K562 (cell line): Measurements from ENCODE around the gene QRFPR. TPM values are rescaled to one million over a fixed set of nuclear protein-coding genes. Genes with fewer than 3 reads are reported as not detected.

Source experiments
- ATAC-seq: fragments of 200-7000 bp; cut with Tn5 transposase; 3 replicates; pipeline ENCODE4 v1.9.1; 2020; ENCODE audit warnings: moderate library complexity
- BruUV-seq: library from RNA; stranded (reverse); fragments of 400-500 nt; replicated peaks from 2 replicates; lab custom pipeline; 2021; lab: Mats Ljungman, UMichigan
- CTCF ChIA-PET: fragments of 300-600 bp; formaldehyde crosslinking; extraction: SDS; loops from one replicate; lab custom pipeline; 2021; ENCODE audit warnings: low intra/inter-chr PET ratio; lab: Yijun Ruan, JAX
- POLR2A ChIA-PET: fragments of 300-600, 350-650 bp; sonication (Branson Sonifier 250); formaldehyde crosslinking; extraction: SDS; loops from one replicate; lab custom pipeline; 2021; ENCODE audit warnings: antibody characterized with exemption, inconsistent platforms; lab: Yijun Ruan, JAX
- DNase-seq, 4 experiments: peaks; one replicate each; pipeline versions ENCODE4 v3.0.0 to v3.0.0-alpha.2; 2011 to 2018; ENCODE audit warnings: low spot score in 3 of 4, mixed read lengths in 3 of 4; ENCODE audit errors: extremely low read depth in 1 of 4
- FAIRE-seq: peaks from 2 replicates; lab custom pipeline; 2011; peaks lifted over from hg19 to GRCh38; lab: Jason Lieb, UNC
- H2AFZ ChIP-seq: 2 replicates; pipeline ENCODE4 v1.6.0; 2011; ENCODE audit warnings: low read depth, low read length, control low read depth, inconsistent platforms
- H3K27ac ChIP-seq: fragments of 200-600 bp; 3 replicates; pipeline ENCODE4 v1.8.0; 2011; ENCODE audit warnings: low read depth, mild to moderate bottlenecking, control low read depth, inconsistent platforms, low read length, moderate library complexity, mixed read lengths; ENCODE audit errors: extremely low read depth
- H3K27me3 ChIP-seq, 2 experiments: fragments of 300-600 bp in 1 of 2; 2 replicates in 1 of 2; 3 replicates in 1 of 2; pipeline versions ENCODE4 v1.6.0 to v1.8.0; 2011; ENCODE audit warnings: inconsistent platforms in 2 of 2, low read length in 2 of 2, mild to moderate bottlenecking in 1 of 2, mixed read lengths in 1 of 2, moderate library complexity in 1 of 2; ENCODE audit not compliant: control insufficient read depth in 2 of 2, insufficient read depth in 2 of 2
- H3K36me3 ChIP-seq: fragments of 300-600 bp; 3 replicates; pipeline ENCODE4 v1.8.0; 2011; ENCODE audit warnings: mild to moderate bottlenecking, low read length, inconsistent platforms; ENCODE audit not compliant: control insufficient read depth, insufficient read depth
- H3K4me1 ChIP-seq, 2 experiments: fragments of 200-600 bp in 1 of 2; replicated peaks in 1 of 2; 2 replicates in 1 of 2; 3 replicates in 1 of 2; pipeline versions ENCODE4 v1.5.1 to v1.8.0; 2011; ENCODE audit warnings: inconsistent platforms in 2 of 2, low read length in 2 of 2, mild to moderate bottlenecking in 1 of 2, mixed read lengths in 1 of 2, moderate library complexity in 1 of 2; ENCODE audit not compliant: control insufficient read depth in 2 of 2, insufficient read depth in 2 of 2
- H3K4me2 ChIP-seq: 2 replicates; pipeline ENCODE4 v1.6.1; 2011; ENCODE audit warnings: low read length, control low read depth, inconsistent platforms, mixed read lengths; ENCODE audit not compliant: insufficient read depth
- H3K4me3 ChIP-seq: fragments of 200-600 bp; sonication (generic), shearing (Covaris generic); 2 replicates; pipeline ENCODE4 v1.5.1; 2016; ENCODE audit warnings: control low read depth, inconsistent platforms
- H3K79me2 ChIP-seq: fragments of 200-600 bp; 3 replicates; pipeline ENCODE4 v1.8.0; 2011; ENCODE audit warnings: low read length, inconsistent platforms; ENCODE audit not compliant: control insufficient read depth, insufficient read depth
- H3K9ac ChIP-seq, 2 experiments: 2 replicates each; pipeline versions ENCODE4 v1.6.0 to v1.6.1; 2011; ENCODE audit warnings: low read depth in 2 of 2, low read length in 2 of 2, control low read depth in 1 of 2, inconsistent platforms in 1 of 2, mild to moderate bottlenecking in 1 of 2, mixed read lengths in 1 of 2; ENCODE audit not compliant: insufficient read depth in 1 of 2
- H3K9me1 ChIP-seq: one replicate; pipeline ENCODE4 v1.6.0; 2011; ENCODE audit warnings: inconsistent platforms, mild to moderate bottlenecking, low read length, moderate library complexity; ENCODE audit not compliant: control insufficient read depth, insufficient read depth
- H3K9me3 ChIP-seq: replicated peaks from 2 replicates; pipeline ENCODE4 v1.5.1; 2011; ENCODE audit warnings: low read depth, low read length, inconsistent platforms; ENCODE audit not compliant: control insufficient read depth, insufficient read depth
- H4K20me1 ChIP-seq: replicated peaks from 2 replicates; pipeline ENCODE4 v1.6.1; 2011; ENCODE audit warnings: low read length, inconsistent platforms, mixed read lengths; ENCODE audit not compliant: control insufficient read depth, insufficient read depth
- ASH1L ChIP-seq: fragments of 450-650 bp; IDR thresholded peaks from 2 replicates; pipeline ENCODE4 v1.6.1; 2018; ENCODE audit warnings: borderline replicate concordance, mild to moderate bottlenecking, low read depth; ENCODE audit not compliant: partially characterized antibody
- KAT2B ChIP-seq: IDR thresholded peaks from one replicate; pipeline ENCODE4 v1.6.1; 2012; ENCODE audit warnings: low read depth, mild to moderate bottlenecking, control low read depth, inconsistent platforms, low read length, moderate library complexity
- RAD21 ChIP-seq, 2 experiments: fragments of 250-450 bp in 1 of 2; fragments of 450-650 bp in 1 of 2; sonication (Bioruptor Pico) in 1 of 2; formaldehyde crosslinking in 1 of 2; IDR thresholded peaks in 1 of 2; conservative IDR thresholded peaks in 1 of 2; 2 replicates each; pipeline versions ENCODE4 v1.4.0 to v1.8.0; 2020 to 2022; ENCODE audit warnings: mild to moderate bottlenecking in 2 of 2, moderate library complexity in 1 of 2
- WGBS: fragments of 100-300 bp; shearing (Covaris generic); methylation state at CpG from one replicate; pipeline ENCODE4 v1.1.6; 2016; ENCODE audit warnings: low coverage, mixed read lengths; ENCODE audit not compliant: insufficient coverage; ENCODE audit errors: missing lambda C conversion rate; 5-methylcytosine and 5-hydroxymethylcytosine counted together
- in situ Hi-C: fragments of 300-500 bp; cut with MboI; formaldehyde crosslinking; loops from 4 replicates; pipeline ENCODE4 v1.15.0; 2018; ENCODE audit warnings: inconsistent platforms, mixed read lengths
- intact Hi-C: fragments of 100-400 bp; cut with micrococcal nuclease; formaldehyde crosslinking; loops from 2 replicates; pipeline ENCODE4 v1.14.2; 2022
- polyA plus RNA-seq, 8 experiments: library from polyadenylated mRNA; depleted of rRNA in 4 of 8; stranded (reverse) in 5 of 8; unstranded in 3 of 8; fragments of >200 nt; fragmentation: Nextera tagmentation in 2 of 8; fragmentation: Illumina TruSeq in 1 of 8; extraction: Ambion mirVana in 2 of 8; extraction: Trizol in 1 of 8; gene quantifications; 2 replicates each; pipeline versions ENCODE4 v1.2.1 to v1.2.3, GENCODE V29; 2011 to 2014; ENCODE audit warnings: inconsistent platforms in 1 of 8, missing spikeins in 1 of 8
- total RNA-seq, 7 experiments: library from RNA; depleted of rRNA in 6 of 7; stranded (reverse); fragments of >200 nt in 6 of 7; fragmentation: Illumina TruSeq in 2 of 7; extraction: Trizol in 2 of 7; gene quantifications; 2 replicates each; pipeline versions ENCODE4 v1.2.1 to v1.2.3, GENCODE V29; 2011 to 2021; ENCODE audit warnings: low replicate concordance in 1 of 7
- TF ChIP-seq, protein P1 (sequence below): fragments of 450-650 bp; formaldehyde crosslinking; IDR thresholded peaks from 2 replicates; pipeline ENCODE4 v1.4.0; 2022; ENCODE audit warnings: mild to moderate bottlenecking, moderate library complexity
- TF ChIP-seq, protein P2 (sequence below), 3 experiments: IDR thresholded peaks in 2 of 3; conservative IDR thresholded peaks in 1 of 3; 2 replicates each; pipeline ENCODE4 v1.5.1; 2011 to 2012; ENCODE audit warnings: low read length in 3 of 3, mild to moderate bottlenecking in 3 of 3, control low read depth in 2 of 3, improper control_type of control experiment in 1 of 3, inconsistent platforms in 1 of 3, low read depth in 1 of 3, mixed read lengths in 1 of 3, moderate library complexity in 1 of 3; ENCODE audit not compliant: insufficient read depth in 2 of 3

The QRFPR gene
- total and polyA plus RNA-seq, 9 of the 15 experiments (the other 6 are each of a cell fraction or from before 2014, with no cell fraction given) = not detected

DNA sequence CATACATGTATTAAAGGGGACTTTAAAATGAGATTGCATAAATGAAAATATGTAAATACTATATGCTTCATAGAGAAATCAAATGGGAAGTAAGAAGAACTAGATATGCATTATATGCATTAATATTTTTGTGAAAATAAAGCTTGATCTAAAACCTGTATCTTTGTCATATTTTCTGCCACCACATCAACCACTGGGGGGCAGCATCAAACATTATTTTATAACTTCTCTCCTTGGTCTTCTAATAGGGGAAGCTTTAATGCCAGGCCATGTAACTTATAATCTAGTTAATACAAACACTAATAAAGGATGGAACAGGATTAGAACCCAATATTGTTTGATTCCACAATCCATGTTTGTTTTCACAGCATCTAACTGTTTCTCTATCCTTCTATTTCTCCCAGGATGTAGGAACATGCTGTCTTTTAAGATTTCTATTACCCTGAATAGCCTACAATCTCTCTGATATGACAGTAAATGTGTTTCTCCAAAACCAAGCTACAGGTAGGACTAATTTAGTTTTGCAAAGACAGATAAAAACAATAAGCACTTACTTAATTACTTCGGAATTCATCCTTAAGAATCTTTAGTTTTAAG, 10.0 kb downstream of the QRFPR start:
- intact Hi-C loops = loop anchor here (2.0 to 5.0 kb wide), 2 partner anchors 286 to 366 kb away; no protein-coding TSS in a partner anchor
- Histone ChIP-seq H3K9me1 (no peaks in the 10 kb centered on the region), H3K79me2 (no peaks in the 10 kb centered on the region), H3K9ac (no peak overlapping the region), H3K4me3 (no peak overlapping the region), H3K36me3 (no peaks in the 10 kb centered on the region), H3K4me1 (no peaks in the 10 kb centered on the region), H3K27ac (no peak overlapping the region), H4K20me1 (no peaks in the 10 kb centered on the region), H3K4me2 (no peak overlapping the region), H2AFZ (no peak overlapping the region), H3K9me3 (no peaks in the 10 kb centered on the region), H3K27me3 (no peaks in the 10 kb centered on the region)
- POLR2A ChIA-PET = interaction anchor here (1.1 kb wide), 1 partner anchor 56 kb away, joined by 3 read pairs; no protein-coding TSS in a partner anchor
- DNase-seq = peak; percentile 9 to 43 (median 16)
- no peak for FAIRE-seq
- WGBS = 0% methylated on average over 1 of the region's 1 CpG
- CTCF ChIA-PET = no interaction called here
- ATAC-seq = peak; percentile 67
- in situ Hi-C loops = loop anchor here (5.0 kb wide), 1 partner anchor 366 kb away; no protein-coding TSS in a partner anchor
- BruUV-seq = no TSS peak
- TF ChIP-seq, protein P1, sequence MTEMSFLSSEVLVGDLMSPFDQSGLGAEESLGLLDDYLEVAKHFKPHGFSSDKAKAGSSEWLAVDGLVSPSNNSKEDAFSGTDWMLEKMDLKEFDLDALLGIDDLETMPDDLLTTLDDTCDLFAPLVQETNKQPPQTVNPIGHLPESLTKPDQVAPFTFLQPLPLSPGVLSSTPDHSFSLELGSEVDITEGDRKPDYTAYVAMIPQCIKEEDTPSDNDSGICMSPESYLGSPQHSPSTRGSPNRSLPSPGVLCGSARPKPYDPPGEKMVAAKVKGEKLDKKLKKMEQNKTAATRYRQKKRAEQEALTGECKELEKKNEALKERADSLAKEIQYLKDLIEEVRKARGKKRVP (CRISPR knock-in tag) = no peak
- TF ChIP-seq RAD21 (CRISPR knock-in tag; conservative IDR thresholded peaks at IDR 0.05 in 1 of 2, IDR thresholded peaks at IDR 0.05 in 1 of 2) (peak; percentile 43 to 53; a peak in 3 of 4 replicates), ASH1L (no peak), KAT2B (no peak)
- TF ChIP-seq, protein P2, sequence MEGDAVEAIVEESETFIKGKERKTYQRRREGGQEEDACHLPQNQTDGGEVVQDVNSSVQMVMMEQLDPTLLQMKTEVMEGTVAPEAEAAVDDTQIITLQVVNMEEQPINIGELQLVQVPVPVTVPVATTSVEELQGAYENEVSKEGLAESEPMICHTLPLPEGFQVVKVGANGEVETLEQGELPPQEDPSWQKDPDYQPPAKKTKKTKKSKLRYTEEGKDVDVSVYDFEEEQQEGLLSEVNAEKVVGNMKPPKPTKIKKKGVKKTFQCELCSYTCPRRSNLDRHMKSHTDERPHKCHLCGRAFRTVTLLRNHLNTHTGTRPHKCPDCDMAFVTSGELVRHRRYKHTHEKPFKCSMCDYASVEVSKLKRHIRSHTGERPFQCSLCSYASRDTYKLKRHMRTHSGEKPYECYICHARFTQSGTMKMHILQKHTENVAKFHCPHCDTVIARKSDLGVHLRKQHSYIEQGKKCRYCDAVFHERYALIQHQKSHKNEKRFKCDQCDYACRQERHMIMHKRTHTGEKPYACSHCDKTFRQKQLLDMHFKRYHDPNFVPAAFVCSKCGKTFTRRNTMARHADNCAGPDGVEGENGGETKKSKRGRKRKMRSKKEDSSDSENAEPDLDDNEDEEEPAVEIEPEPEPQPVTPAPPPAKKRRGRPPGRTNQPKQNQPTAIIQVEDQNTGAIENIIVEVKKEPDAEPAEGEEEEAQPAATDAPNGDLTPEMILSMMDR (IDR thresholded peaks at IDR 0.05 in 2 of 3, conservative IDR thresholded peaks at IDR 0.05 in 1 of 3; ENCODE audit: insufficient read depth in 2 of 3, low read depth in 1 of 3, low read length in 3 of 3) = peak in 2 of 3 experiments; percentile 26 to 64; a peak in 3 of 6 replicates
